Islet of Langerhans (tissue), 1 donor: ENCODE measurements around the gene EFNA5.

Experiments used
- FAIRE-seq: peaks from one replicate; lab custom pipeline; 2011; peaks lifted over from hg19 to GRCh38; lab: Jason Lieb, UNC

Gene EFNA5

DNA sequence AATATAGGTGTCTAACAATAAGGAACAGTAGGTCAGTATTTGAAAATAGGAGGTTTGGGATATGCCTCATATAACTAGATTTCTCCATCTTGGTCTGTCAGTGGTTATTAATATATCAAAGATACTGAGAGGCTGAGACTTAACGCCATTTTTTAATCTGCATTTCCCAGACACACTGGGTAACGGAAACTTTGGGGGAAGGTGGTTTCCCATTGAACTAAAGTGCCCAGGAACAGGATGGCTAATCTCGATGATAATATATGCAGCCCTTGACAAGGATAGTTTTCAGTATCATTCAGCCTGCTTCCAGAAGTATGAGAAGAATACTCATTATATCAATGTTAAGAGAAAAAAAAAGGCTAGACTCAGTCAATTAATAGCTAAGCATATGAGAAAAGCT is 30.7 kb downstream of the EFNA5 start:
- FAIRE-seq, result no peak

DNA sequence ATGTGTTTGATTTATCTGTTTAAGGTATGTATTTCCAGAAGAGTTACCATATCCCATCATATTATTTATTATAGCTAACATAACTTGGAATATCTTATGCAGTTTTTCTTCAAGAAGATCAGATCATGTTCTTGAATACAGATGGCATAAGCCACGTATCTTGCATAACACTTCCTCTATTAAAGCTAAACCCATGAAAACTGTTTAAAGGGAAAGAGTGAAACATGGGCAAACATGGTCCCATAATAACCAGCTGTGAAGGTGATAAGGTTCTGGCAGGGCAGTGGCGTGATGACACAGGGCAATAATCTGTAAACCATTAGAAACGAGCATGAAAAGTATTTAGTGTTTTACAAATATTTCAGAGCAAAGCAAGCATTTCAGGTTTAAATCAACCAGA is 34.2 kb downstream of the EFNA5 start:
- FAIRE-seq, result peak; percentile 83

DNA sequence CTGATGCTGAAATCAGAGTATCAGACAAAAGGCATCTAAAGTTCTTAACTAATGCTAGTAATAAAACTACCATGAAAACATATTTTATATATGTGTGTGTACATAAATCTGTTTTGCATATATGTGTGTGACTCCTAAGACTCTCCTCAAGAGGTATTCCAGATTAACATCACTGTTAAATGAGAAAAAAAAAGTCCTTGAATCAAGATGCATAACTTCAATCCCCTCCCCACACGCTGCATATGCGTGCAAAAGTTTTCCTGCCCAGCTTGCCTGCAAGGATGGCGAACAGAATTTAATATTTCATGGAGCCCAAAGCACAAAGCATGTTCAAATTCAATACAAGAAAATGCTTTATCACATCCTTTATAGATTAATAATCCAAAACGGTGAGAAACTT is 34.7 kb downstream of the EFNA5 start:
- no peak for FAIRE-seq

DNA sequence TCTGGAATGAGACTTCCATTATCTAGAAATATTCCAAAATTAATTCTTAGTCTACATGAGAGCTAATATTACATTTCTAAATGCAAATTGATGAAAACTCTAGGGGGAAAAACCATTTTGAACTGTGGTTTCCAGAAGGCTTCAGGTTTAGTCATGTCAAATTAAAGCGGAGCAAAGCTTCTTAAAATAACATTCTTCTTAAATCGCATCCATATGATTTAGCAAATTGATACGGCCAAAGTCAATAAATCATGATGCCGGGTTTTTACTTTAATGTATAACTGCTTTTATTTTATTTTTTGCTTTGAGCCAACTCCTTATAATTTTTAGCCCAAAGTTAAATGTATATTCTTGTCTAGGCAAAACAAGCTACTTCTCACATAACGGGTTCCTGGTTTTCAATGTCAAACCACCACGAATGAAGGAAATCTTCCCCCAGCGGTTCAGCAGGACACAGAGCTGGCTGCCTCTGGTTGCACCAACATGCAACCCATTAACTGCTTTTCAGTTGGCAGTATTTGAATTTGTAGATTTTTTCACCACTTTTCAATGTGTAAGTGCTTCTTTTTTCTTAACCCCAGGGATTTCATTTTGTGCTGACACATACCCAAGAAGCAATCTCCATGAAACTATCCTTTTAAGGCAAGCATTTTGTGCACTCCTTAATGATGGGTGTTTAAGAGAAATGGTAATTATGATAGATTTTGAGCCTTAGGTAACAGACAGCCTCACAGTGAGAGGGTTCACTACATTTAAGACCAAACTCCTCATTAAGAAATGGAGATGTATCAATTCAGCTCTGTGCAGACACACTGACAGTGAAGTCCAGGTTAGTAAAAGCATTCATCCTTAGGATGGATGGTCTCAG is 35.5 kb downstream of the EFNA5 start:
- FAIRE-seq, result peak; percentile 17

DNA sequence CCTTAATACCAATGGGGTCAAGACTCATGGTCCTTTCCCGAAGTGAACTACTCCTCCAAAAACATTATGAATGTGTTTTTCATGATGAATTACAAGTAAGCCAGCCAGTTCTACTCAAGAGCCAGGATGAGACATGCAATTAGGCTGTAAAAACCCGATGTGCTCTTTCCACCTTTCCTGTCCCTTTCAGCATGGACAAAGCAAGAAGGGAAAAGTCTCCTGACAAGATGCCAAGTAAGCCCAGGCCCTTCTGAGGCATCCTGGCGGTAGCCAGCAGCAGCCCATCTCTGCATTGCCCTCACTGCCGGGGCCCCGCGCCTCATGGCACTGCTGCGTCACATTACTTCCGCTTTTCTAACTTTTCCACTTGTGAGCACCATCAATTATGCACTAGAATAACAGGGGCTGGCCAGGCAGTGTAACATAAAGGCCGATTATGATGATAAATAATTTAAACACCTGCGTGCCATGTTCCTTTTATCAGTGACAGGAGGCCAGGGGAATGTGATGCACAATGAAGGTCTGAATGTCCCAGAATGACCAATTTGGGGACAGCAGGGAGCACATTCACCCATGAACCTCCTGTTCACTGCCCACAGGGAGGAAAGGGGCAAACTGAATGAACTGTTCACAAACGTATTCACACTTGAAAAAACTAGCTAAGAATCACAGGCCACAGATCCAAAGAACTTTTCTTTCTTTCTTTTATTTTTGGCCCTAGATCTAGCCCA is 37.4 kb downstream of the EFNA5 start:
- no peak for FAIRE-seq

DNA sequence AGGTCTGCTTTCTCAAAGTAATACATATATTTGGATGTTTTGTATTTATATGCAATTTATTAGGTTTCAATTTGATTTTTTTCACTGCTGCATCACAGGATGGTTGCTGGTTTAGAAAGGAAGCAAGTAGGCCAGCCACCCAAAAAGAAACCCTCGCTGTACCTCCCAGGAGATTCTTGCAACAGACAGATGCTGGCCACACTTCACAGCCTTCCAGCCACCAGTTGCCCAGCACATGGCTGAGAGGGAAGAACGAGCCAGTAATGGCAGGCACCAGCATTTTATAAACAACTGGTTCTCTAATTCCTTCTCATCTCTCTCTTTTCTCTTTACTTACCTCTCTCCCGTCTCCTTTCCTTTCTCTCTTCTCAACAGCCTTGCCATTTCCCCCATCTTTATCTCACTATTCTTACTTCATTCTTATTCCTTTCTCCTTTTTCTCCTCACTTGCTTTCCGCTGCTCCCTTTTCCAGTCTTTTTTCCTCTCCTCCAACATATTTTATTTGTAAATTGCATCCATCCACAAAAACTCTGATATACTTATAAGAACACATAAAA is 38.9 kb downstream of the EFNA5 start:
- no peak for FAIRE-seq

DNA sequence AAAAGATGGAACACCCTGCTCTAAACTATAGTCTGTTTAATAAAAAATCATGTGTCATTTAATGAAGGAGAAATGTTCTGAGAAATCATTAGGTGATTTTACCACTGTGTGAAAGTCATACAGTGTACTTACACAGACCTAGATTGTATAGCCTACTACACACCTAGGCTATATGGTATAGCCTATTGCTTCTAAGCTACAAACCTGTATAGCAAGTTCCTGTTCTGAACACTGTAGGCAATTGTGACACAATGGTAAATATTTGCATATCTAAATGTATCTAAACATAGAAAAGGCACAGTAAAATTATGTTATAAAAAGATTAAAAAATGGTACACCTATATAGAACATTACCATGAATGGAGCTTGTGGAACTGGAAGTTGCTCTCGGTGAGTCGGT is 40.6 kb downstream of the EFNA5 start:
- peak; percentile 84 for FAIRE-seq

DNA sequence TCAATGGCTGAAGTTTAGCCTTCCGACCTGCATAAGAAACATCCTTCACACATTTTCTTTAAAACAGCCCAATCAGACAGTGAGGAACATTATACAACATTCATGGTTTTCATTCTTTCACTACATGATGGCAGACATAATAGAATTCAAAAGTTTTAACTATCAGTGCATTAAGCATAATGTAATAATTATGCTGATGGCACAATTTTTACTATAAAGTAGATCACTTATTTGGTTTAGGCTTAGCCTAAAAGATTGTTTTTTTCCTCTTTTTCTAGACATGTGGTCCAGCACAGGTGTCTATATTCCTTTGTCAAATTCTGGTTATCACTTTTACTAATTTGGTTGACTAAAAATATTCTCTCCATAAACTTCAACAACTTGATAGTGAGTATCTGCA is 46.5 kb downstream of the EFNA5 start:
- no peak for FAIRE-seq

DNA sequence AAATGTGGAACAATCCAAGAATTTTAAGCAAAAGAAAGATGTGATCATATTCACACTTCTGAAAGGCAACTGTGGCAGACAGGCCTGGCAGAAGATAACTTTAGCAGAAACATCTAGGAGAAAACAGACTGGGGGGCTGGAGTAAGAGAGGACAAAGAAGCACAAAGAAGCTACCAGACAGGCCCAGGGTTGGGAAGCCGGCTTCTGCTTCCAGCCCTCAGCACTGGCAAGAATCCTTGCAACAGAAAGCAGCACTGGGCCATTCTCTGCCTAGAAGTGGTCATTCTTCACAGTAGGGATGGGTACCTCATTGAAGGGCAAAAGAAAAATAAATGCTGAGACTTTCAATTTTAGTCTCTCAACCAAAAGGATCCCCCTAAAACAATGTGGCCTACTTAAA is 49.6 kb downstream of the EFNA5 start:
- no peak for FAIRE-seq

DNA sequence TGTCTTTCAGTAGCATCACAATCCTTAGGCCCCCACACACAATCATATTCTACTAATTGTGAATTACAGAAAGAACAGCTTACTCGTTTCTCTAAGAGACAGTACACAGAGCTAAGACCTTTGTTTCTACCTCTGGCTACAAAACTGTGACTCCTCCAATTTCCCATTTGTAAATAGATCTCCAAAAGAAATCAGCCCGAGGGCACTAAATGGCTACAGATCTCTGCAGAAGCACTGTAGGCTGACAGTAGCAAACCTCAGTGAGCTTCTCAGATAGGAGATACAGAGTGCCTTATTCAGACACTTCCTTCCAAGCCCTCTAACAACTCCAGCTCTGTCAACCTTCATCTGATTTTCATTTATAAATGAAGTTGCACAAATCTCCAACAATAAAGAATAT is 51.0 kb downstream of the EFNA5 start:
- FAIRE-seq, result no peak

DNA sequence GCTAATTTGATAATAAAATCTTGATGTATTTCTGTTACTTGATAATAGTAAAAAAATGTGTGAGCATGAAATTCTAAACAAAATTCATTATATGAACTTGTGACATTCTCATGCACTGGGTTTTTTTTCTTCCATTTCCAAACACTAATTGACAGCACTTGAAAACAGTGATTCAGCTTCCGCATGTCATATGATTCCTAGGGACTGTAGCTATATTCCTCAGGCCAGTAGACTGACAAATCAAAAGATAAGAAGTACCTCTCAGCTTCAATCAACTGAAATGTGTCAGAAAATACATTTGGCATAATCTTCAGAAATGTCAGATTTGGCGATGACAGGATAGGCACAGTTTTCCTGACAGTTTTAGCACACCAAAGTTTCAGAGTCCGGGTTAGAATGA is 52.5 kb downstream of the EFNA5 start:
- FAIRE-seq, result no peak

DNA sequence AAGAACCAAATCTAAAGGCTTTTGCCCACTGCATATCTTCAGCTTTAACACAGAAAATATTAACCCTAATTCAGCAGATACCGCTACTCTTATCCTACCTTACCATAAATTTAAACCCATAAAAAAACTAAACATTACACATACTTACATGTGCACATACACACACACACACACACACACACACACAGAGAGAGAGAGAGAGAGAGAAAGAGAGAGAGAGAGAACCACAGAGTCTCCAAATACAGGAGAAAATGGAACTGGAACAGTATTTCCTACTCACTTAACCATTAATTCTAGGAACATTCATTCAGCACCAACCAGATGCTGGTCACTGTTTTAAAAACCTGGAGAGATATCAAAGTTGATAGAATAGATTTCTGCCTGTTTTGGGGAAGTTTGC is 53.7 kb downstream of the EFNA5 start:
- no peak for FAIRE-seq

DNA sequence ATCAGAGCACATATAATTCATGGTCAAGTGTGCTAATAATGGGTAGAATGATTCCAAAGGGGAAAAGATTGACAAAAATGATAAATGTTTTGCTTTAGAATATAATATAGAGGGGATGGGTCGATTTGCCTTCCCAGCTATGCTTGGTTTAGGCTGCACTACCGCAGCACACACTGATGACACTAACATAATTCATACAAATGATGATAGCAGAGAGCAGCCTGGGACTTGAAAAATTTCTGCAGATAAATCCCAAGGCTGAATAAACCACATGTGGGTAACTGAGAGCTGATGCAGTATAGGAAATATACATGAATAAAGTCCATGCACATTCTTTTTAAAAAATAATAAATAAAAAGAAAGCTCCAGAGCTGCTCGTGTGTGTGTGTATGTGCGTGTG is 54.5 kb downstream of the EFNA5 start:
- no peak for FAIRE-seq

DNA sequence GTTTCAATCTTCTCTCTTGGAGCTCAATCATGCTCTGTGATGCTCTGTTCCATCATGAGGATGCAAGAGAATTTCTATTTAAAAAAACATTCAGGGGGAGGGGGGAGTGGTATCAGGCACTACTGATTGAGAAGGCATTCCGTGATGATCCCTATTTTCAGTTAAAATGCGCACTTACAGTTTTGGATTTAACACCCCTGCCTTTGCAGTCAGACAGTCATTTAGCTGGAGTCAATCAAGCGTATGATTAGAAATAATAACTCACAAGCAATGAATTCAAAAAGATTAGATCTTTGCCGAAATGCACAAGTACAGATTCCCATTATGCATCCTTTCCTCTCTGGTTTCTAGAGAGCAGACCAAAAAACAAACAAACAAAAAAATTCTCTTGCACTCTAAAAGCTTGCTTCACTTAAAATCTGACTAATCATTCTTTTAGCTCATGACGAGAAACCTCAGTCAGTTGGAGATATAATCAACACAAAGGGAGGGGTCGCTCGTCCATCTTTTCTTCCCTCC is 55.4 kb downstream of the EFNA5 start:
- peak; percentile 90 for FAIRE-seq

DNA sequence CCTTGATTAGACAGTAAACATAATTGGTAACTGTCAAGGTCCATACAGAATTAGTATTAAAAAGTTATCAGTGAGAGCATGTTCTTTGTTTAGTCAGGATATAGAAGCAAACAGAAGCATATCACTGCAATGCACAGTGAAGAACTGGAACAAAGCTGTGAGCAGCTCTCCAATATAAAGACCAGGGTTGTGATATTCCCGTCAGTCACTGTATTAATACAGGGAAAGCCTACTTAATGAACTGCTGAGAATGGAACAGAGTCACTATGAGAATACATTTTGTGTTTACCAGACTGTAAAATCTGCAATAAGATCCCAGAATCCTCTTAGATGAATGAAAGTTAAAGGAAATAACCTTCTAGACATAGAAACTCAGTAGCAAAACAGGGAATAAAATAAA is 58.2 kb downstream of the EFNA5 start:
- peak; percentile 65 for FAIRE-seq

DNA sequence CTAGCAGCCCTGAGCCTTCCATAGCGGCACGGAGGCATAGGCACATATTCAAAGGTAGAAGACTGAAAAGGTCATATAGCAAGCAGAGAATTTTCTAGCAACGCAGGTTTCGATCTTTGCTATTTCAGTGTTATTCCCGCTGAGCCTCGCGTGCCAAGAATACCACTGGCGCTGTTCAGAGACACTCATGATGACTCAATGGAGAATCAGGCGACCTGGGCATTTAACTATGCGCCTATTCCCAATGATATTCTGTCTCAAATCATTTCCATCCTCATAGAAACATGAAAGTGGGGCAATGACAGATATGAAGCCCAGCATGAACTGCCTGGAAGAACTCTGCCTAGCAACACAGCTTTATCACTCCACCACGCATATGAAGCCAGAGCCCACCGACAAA is 59.9 kb downstream of the EFNA5 start:
- no peak for FAIRE-seq

DNA sequence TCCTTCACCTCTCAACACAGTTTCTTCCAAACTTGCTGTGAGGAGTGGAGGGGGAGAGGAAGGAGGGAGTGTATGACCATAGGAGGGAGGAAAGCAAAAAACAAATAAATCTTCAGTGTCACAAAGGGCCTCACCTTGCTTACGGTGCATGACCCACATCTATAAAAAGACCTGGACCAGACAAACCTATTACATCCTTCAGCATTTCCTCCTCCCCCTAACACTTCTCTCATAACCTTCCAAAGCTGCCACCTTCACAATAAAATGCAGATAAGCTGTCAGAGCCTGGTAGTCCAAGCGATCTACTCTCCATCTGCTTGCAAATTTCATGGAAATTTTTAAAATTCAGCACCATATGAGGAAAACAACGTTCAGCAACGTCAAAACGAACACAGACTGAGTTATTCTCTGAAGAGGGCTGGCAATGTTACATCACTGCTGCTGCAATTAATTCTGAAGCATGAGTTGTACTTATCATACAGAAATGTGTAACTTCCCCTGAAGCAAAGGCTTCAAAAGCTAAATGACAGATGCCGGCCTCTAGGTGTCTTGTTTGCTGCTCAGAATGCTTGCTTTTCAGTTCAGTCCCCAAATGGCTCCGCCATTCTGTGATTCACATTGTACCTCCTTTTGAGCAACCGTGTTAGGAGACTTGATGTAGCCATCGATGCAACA is 62.9 kb downstream of the EFNA5 start:
- peak; percentile 27 for FAIRE-seq

DNA sequence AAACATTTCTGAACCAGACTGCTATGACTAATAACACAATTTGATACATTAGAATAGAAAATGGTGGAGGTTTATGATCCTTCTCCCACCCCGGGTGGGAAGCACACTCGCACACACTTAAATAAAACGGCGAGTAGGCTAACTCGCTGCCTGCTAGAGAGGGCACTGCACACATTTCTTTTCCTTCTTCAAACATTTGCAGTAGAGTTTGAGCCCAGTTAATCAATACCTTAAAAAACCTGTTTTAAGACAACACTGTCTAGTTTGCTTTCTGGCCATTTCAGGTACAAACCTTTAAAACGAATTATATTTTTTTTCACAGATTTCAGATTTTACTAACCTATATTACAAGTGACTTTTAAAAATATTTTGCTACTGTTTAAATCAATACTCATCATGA is 63.5 kb downstream of the EFNA5 start:
- peak; percentile 64 for FAIRE-seq

DNA sequence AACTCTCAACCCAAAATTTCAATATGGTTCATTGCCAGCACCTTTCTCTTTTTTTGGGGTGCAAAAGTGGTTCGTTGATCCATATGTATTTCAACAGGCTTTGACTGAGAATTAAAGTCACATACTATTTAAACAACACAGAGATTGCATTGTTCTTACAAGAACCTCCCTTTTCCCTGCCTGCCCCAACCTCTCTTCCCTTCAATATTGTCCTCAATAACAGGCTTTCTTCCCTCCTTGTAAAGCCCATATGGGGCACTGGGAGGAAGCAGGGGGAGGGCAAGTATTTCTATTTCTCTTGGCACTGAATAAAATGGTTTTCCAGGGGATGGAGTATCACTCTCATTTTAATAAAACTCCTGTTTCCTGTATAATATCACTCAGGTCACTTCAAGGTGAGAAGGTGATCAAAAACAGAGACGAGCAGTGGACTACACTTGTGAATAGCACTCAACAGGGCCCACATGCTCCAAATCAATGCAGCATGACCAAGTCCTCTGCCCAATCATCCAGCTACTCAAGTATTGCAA is 65.1 kb downstream of the EFNA5 start:
- FAIRE-seq, result no peak

DNA sequence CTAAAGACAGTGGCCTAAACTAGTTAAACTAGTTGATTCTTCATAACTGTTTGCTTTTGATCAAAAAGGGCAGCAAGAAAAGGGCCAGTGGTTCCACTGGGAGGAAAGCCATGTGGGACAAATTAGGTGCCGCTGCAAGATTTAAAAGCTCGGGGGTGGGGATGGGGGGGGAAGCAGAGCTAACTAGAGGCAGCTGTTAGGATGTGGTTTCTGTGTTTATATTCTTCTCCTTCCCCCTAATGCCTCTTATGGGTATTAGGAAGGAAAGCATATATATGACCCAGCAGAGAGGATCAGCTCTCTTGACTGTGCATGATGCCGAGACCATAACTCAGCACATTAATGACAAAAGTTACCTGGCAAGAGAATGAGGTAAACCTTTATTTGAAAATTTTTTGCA is 65.7 kb downstream of the EFNA5 start:
- no peak for FAIRE-seq

DNA sequence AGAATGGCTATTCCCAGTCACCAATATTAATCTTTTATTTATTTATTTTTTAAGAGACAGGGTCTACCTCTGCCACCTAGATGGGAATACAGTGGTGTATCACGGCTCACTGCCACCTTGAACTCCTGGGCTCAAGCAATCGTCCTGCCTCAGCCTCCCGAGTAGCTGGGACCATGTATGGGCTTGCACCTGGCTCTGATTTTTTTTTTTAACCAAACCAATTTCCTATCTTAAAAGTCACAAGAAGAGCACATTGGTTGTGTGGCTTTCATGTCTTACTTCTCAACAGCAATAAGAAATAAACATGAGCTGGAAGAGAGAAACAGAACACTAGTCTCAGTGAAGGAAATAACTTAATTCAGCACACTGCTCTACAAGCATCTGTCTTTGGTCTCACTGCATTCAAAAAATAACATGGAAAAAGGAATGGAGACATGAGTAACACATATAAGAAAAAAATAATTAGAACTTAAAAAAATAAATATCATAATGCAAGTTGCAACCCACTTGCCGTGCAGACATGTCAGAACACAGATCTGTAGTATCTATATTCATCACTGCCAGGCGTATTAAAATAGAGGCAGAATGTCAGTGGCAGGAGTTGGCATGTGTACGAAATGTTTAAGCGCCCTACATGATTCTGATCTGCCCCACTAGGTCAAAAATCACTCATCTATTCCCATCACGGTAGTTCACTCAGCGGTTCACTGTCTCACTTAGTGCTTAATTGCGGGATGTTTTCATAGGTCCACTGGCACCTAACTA is 66.4 kb downstream of the EFNA5 start:
- no peak for FAIRE-seq

DNA sequence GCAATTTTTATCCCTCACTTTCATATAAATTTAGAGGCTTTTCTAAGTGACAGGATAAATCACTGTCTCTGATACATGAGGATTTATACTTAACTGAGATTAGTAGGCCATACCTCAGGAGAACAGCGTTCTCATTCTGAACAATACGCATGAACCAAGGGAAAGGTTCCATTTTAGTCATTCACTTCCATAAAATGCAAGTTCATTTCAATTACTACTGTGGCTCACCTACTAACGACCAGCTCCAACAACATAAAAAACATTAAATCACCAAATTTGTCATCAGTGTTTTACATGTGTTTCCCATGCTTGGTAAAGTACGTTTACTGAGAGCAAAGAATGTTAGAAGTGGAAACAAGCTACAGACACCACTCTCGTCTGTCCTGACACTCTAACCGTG is 67.4 kb downstream of the EFNA5 start:
- no peak for FAIRE-seq
